Aorta (tissue), 5 donors: ENCODE results near the gene MTCL3. TPM values are rescaled to one million over a fixed set of nuclear protein-coding genes. Genes with fewer than 3 reads are reported as not detected.
"Not testable (repeated sequence)": the region's sequence is repeated elsewhere in the genome, so short reads cannot be mapped to it uniquely, and the experiment has no call there.

Experiments used
- ATAC-seq: fragments of 200-7000 bp; cut with Tn5 transposase; one replicate; pipeline ENCODE4 v1.9.1; 2022; ENCODE audit warnings: moderate library complexity; ENCODE audit not compliant: low FRiP score
- DNase-seq, 2 donors: peaks; one replicate each; pipeline ENCODE4 v3.0.0-alpha.2; 2020
- H3K27ac ChIP-seq, 2 donors: one replicate each; pipeline ENCODE4 v1.5.1; 2013; ENCODE audit warnings: low read length in 2 of 2, mild to moderate bottlenecking in 2 of 2, moderate library complexity in 2 of 2, control low read depth in 1 of 2, inconsistent platforms in 1 of 2, low read depth in 1 of 2
- H3K27me3 ChIP-seq, 2 donors: one replicate each; pipeline ENCODE4 v1.6.1; 2013; ENCODE audit warnings: control low read depth in 1 of 2, low read length in 1 of 2, mild to moderate bottlenecking in 1 of 2, moderate library complexity in 1 of 2; ENCODE audit not compliant: insufficient read depth in 2 of 2, control insufficient read depth in 1 of 2
- H3K36me3 ChIP-seq, 2 donors: one replicate each; pipeline ENCODE4 v1.6.1; 2013; ENCODE audit warnings: control low read depth in 1 of 2, low read length in 1 of 2, mild to moderate bottlenecking in 1 of 2; ENCODE audit not compliant: insufficient read depth in 2 of 2, control insufficient read depth in 1 of 2
- H3K4me1 ChIP-seq, 2 donors: one replicate each; pipeline ENCODE4 v1.6.1; 2013; ENCODE audit warnings: low read length in 2 of 2, control low read depth in 1 of 2, mild to moderate bottlenecking in 1 of 2, moderate library complexity in 1 of 2; ENCODE audit not compliant: insufficient read depth in 2 of 2, control insufficient read depth in 1 of 2
- H3K4me3 ChIP-seq, 2 donors: one replicate each; pipeline ENCODE4 v1.5.1; 2013; ENCODE audit warnings: low read length in 2 of 2, control low read depth in 1 of 2, mild to moderate bottlenecking in 1 of 2
- H3K9me3 ChIP-seq: one replicate; pipeline ENCODE4 v1.6.1; 2013; ENCODE audit warnings: mild to moderate bottlenecking, low read length; ENCODE audit not compliant: control insufficient read depth
- WGBS, 2 donors: extraction: QIAGEN DNeasy Blood & Tissue Kit; methylation state at CpG; one replicate each; pipeline ENCODE4 v1.1.7; 2013; 5-methylcytosine and 5-hydroxymethylcytosine counted together
- intact Hi-C, 2 donors: fragments of 100-400 bp; cut with DNase I; formaldehyde crosslinking; loops; one replicate each; pipeline versions ENCODE4 v1.14.2 to v1.15.0; 2022
- polyA plus RNA-seq, 2 donors: library from polyadenylated mRNA; stranded (reverse); fragments of 200-250 nt; gene quantifications; one replicate each; pipeline ENCODE4 v1.2.3, GENCODE V29; 2013
- total RNA-seq, 2 donors: library from RNA; stranded (reverse); fragmentation: NEBNext Ultra II Directional; extraction: Animal tissue kit (Norgen Biotek cat#: 25700); gene quantifications; one replicate each; pipeline ENCODE4 v1.2.1, GENCODE V29; 2021
- donor health status: healthy with polysubstance abuse.
- donor health status: Bipolar disorder and iron deficiency.
- donor health status: DM: no; HTN: no; CAD: no.
- donor health status: DM: no; HTN: no; CAD: no.
- donor health status: DM: yes; HTN: yes; CAD: no.

Gene MTCL3

GRCh38 chr6:127441881-127442280 lies 77.3 kb downstream of the MTCL3 start:
- Histone ChIP-seq H3K4me3 (no peak overlapping the region), H3K27ac (no peak overlapping the region), H3K27me3 (no peaks in the 10 kb centered on the region), H3K36me3 (no peaks in the 10 kb centered on the region), H3K4me1 (no peaks in the 10 kb centered on the region), H3K9me3 (no peaks in the 10 kb centered on the region)
- intact Hi-C loops = no loop called here
- DNase-seq (no peak), ATAC-seq (no peak)
- 45 to 59% methylated on average over 1 of the region's 1 CpG for WGBS, 2 donors

- Histone ChIP-seq H3K27me3 (no peaks in the 10 kb centered on the region), H3K4me1 (no peaks in the 10 kb centered on the region), H3K4me3 (no peak overlapping the region), H3K27ac (no peak overlapping the region), H3K36me3 (no peaks in the 10 kb centered on the region), H3K9me3 (no peaks in the 10 kb centered on the region)
- intact Hi-C loops = no loop called here
- ATAC-seq = no peak
- no peak for DNase-seq
- WGBS, 2 donors = 21 to 32% methylated on average over 2 of the region's 2 CpGs
Observed at GRCh38 chr6:127439718-127440117, 79.4 kb downstream of the MTCL3 start.

- Histone ChIP-seq H3K27ac (no peak overlapping the region), H3K4me3 (no peak overlapping the region), H3K4me1 (no peaks in the 10 kb centered on the region), H3K9me3 (no peaks in the 10 kb centered on the region), H3K36me3 (no peaks in the 10 kb centered on the region), H3K27me3 (no peaks in the 10 kb centered on the region)
- 87 to 90% methylated on average over 3 of the region's 3 CpGs for WGBS, 2 donors
- no peak for ATAC-seq
- intact Hi-C loops = no loop called here
- no peak for DNase-seq
Observed at GRCh38 chr6:127436578-127437110, 82.5 kb downstream of the MTCL3 start.

GRCh38 chr6:127435626-127436220 lies 83.4 kb downstream of the MTCL3 start:
- intact Hi-C loops = no loop called here
- no peaks in the 10 kb centered on the region for H3K36me3 ChIP-seq
- ATAC-seq = no peak
- no peaks in the 10 kb centered on the region for H3K4me1 ChIP-seq
- 82 to 85% methylated on average over 7 of the region's 7 CpGs for WGBS, 2 donors
- no peak for DNase-seq
- H3K27ac ChIP-seq = no peak overlapping the region
- H3K27me3 ChIP-seq = no peaks in the 10 kb centered on the region
- H3K9me3 ChIP-seq = no peaks in the 10 kb centered on the region
- H3K4me3 ChIP-seq = no peak overlapping the region

GRCh38 chr6:127434651-127435050 lies 84.5 kb downstream of the MTCL3 start:
- H3K27me3 ChIP-seq = no peaks in the 10 kb centered on the region
- ATAC-seq = no peak
- intact Hi-C loops = no loop called here

GRCh38 chr6:127428562-127428961 lies 90.6 kb downstream of the MTCL3 start:
- H3K4me1 ChIP-seq, H3K27me3 ChIP-seq, H3K4me3 ChIP-seq, H3K27ac ChIP-seq, intact Hi-C loops, DNase-seq, ATAC-seq, H3K9me3 ChIP-seq, H3K36me3 ChIP-seq: not testable (repeated sequence)
- WGBS, 2 donors = 84 to 90% methylated on average over 9 of the region's 9 CpGs

More at GRCh38 chr6:127434651-127435050, 84.5 kb downstream of the MTCL3 start:
- Histone ChIP-seq H3K36me3 (no peaks in the 10 kb centered on the region), H3K4me1 (no peaks in the 10 kb centered on the region), H3K9me3 (no peaks in the 10 kb centered on the region), H3K27ac (no peak overlapping the region), H3K4me3 (no peak overlapping the region)
- no peak for DNase-seq

GRCh38 chr6:127423921-127424320 lies 95.2 kb downstream of the MTCL3 start:
- intact Hi-C loops = loop anchor here in 1 of 2 donors (5.0 kb wide), 1 partner anchor 38 kb away; no protein-coding TSS in a partner anchor
- Histone ChIP-seq H3K27ac (no peak overlapping the region), H3K36me3 (no peaks in the 10 kb centered on the region), H3K27me3 (no peaks in the 10 kb centered on the region), H3K4me1 (no peaks in the 10 kb centered on the region), H3K9me3 (no peaks in the 10 kb centered on the region), H3K4me3 (no peak overlapping the region)
- DNase-seq (no peak), ATAC-seq (no peak)
- WGBS, 2 donors = 82 to 86% methylated on average over 2 of the region's 2 CpGs

Other genes with a start within 250 kb of the MTCL3 start
- 10 to 100 TPM; 28.2 to 44.0 TPM for gene ECHDC1, start 175.7 kb downstream of the MTCL3 start, total RNA-seq
- 10 to 100 TPM; 32.8 to 49.0 TPM for gene ECHDC1, start 175.7 kb downstream of the MTCL3 start, polyA plus RNA-seq
- gene KIAA0408, start 59.9 kb downstream of the MTCL3 start, total RNA-seq = 1 to 10 TPM; 1.9 to 6.2 TPM
- gene KIAA0408, start 59.9 kb downstream of the MTCL3 start, polyA plus RNA-seq = 1 to 10 TPM in 1 of 2 donors, under 1 TPM in 1; 0.63 to 4.2 TPM
- not detected for gene C6orf58, start 57.8 kb upstream of the MTCL3 start, total RNA-seq
- not detected for gene C6orf58, start 57.8 kb upstream of the MTCL3 start, polyA plus RNA-seq